Sigmoid colon (tissue), 7 donors: ENCODE measurements around the gene NEB. TPM values are rescaled to one million over a fixed set of nuclear protein-coding genes. Genes with fewer than 3 reads are reported as not detected.
"Not testable (repeated sequence)": the region's sequence is repeated elsewhere in the genome, so short reads cannot be mapped to it uniquely, and the experiment has no call there.

ENCODE experiments used
- DNase-seq: peaks from one replicate; pipeline ENCODE4 v3.0.0-alpha.2; 2019
- H3K27ac ChIP-seq, 4 donors: fragments of 200-600 bp; sonication (generic); one replicate each; pipeline ENCODE4 v1.5.1; 2016 to 2019; ENCODE audit warnings: mild to moderate bottlenecking in 1 of 4
- H3K27me3 ChIP-seq, 3 donors: fragments of 200-600 bp; sonication (generic); one replicate each; pipeline ENCODE4 v1.5.1; 2019; ENCODE audit warnings: mild to moderate bottlenecking in 1 of 3
- H3K36me3 ChIP-seq, 4 donors: fragments of 200-600 bp; sonication (generic); one replicate each; pipeline ENCODE4 v1.5.1; 2016 to 2019
- H3K4me1 ChIP-seq, 4 donors: fragments of 200-600 bp; sonication (generic); one replicate each; pipeline ENCODE4 v1.5.1; 2017 to 2019
- H3K4me3 ChIP-seq, 4 donors: fragments of 200-600 bp; sonication (generic); one replicate each; pipeline ENCODE4 v1.5.1; 2017 to 2019; ENCODE audit warnings: mild to moderate bottlenecking in 2 of 4, moderate library complexity in 1 of 4
- H3K9me3 ChIP-seq, 4 donors: fragments of 200-600 bp in 3 of 4; sonication (generic) in 3 of 4; one replicate each; pipeline versions ENCODE4 v1.5.1 to v1.6.1; 2013 to 2019
- CTCF ChIP-seq, 4 experiments: fragments of 450-650 bp in 3 of 4; fragments of 200-600 bp in 1 of 4; IDR thresholded peaks; one replicate each; pipeline ENCODE4 v1.5.1; 2016 to 2019; ENCODE audit warnings: antibody characterized with exemption in 4 of 4, mild to moderate bottlenecking in 3 of 4, moderate library complexity in 2 of 4
- EP300 ChIP-seq, 4 donors: sonication (generic); formaldehyde crosslinking; IDR thresholded peaks; one replicate each; pipeline ENCODE4 v1.6.1; 2017; ENCODE audit warnings: antibody characterized with exemption in 4 of 4
- POLR2A ChIP-seq, 2 donors: fragments of 450-650 bp; IDR thresholded peaks; one replicate each; pipeline ENCODE4 v1.6.1; 2016; ENCODE audit warnings: antibody characterized with exemption in 2 of 2, mild to moderate bottlenecking in 2 of 2, moderate library complexity in 2 of 2
- POLR2AphosphoS5 ChIP-seq, 4 donors: sonication (generic); formaldehyde crosslinking; IDR thresholded peaks; one replicate each; pipeline ENCODE4 v1.6.1; 2017; ENCODE audit warnings: antibody characterized with exemption in 4 of 4
- WGBS, 2 donors: extraction: QIAGEN DNeasy Blood & Tissue Kit; methylation state at CpG; one replicate each; pipeline ENCODE4 v1.1.7; 2013; 5-methylcytosine and 5-hydroxymethylcytosine counted together
- intact Hi-C: fragments of 100-400 bp; cut with DNase I; formaldehyde crosslinking; loops from one replicate; pipeline ENCODE4 v1.15.1; 2023
- polyA plus RNA-seq, 3 donors: library from polyadenylated mRNA; stranded (reverse); fragments of 200-250 nt; gene quantifications; one replicate each; pipeline ENCODE4 v1.2.3, GENCODE V29; 2013
- total RNA-seq, 4 donors: library from RNA; depleted of rRNA; stranded (reverse); fragments of >200 nt; gene quantifications; one replicate each; pipeline ENCODE4 v1.1.0, GENCODE V29; 2016
- donor health status: healthy with polysubstance abuse.
- donor health status: Bipolar disorder and iron deficiency.
- donor health status: healthy.

The NEB gene
- total and polyA plus RNA-seq, 7 donors = under 0.01 to 1.4 (median 0.60) TPM; not detected in 1

GRCh38 chr2:151644580-151644979 is 89.7 kb downstream of the NEB start:
- H3K9me3 ChIP-seq = peaks cover 0 to 8% (median 1%) of the 10 kb centered on the region in 4 donors
- H3K36me3 ChIP-seq = no peaks in the 10 kb centered on the region
- intact Hi-C loops = no loop called here
- no peaks in the 10 kb centered on the region for H3K4me1 ChIP-seq
- H3K4me3 ChIP-seq = no peak overlapping the region
- no peak overlapping the region for H3K27ac ChIP-seq
- H3K27me3 ChIP-seq = no peaks in the 10 kb centered on the region
- TF ChIP-seq CTCF (IDR thresholded peaks at IDR 0.05) (no peak), EP300 (IDR thresholded peaks at IDR 0.05) (no peak), POLR2A (IDR thresholded peaks at IDR 0.05) (no peak), POLR2AphosphoS5 (IDR thresholded peaks at IDR 0.05) (no peak)
- 93 to 96% methylated on average over 2 of the region's 2 CpGs for WGBS, 2 donors
- no peak for DNase-seq

- peaks cover 0 to 14% (median 6%) of the 10 kb centered on the region in 4 donors for H3K4me1 ChIP-seq
- H3K36me3 ChIP-seq, H3K27ac ChIP-seq, H3K4me3 ChIP-seq, H3K27me3 ChIP-seq, H3K9me3 ChIP-seq, DNase-seq, intact Hi-C loops: not testable (repeated sequence)
- WGBS, 2 donors = 81 to 83% methylated on average over 2 of the region's 2 CpGs
Observed at GRCh38 chr2:151641895-151642294, 92.4 kb downstream of the NEB start.

- no peak for TF ChIP-seq POLR2A (IDR thresholded peaks at IDR 0.05)
- no peak for TF ChIP-seq POLR2AphosphoS5 (IDR thresholded peaks at IDR 0.05)
- TF ChIP-seq CTCF (IDR thresholded peaks at IDR 0.05) = no peak
- TF ChIP-seq EP300 (IDR thresholded peaks at IDR 0.05) = no peak
- H3K9me3 ChIP-seq = peaks cover 0 to 2% (median 0%) of the 10 kb centered on the region in 4 donors
- no peaks in the 10 kb centered on the region for H3K36me3 ChIP-seq
- WGBS, 2 donors = 96% methylated on average over 9 of the region's 9 CpGs
- H3K27ac ChIP-seq = no peak overlapping the region
- H3K27me3 ChIP-seq = no peaks in the 10 kb centered on the region
- DNase-seq = no peak
- no peak overlapping the region for H3K4me3 ChIP-seq
- intact Hi-C loops = no loop called here
- H3K4me1 ChIP-seq = peaks cover 0 to 14% (median 6%) of the 10 kb centered on the region in 4 donors
Observed at GRCh38 chr2:151640087-151640486, 94.2 kb downstream of the NEB start.

GRCh38 chr2:151638990-151639389 is 95.3 kb downstream of the NEB start:
- Histone ChIP-seq H3K27me3 (no peaks in the 10 kb centered on the region), H3K4me3 (no peak overlapping the region), H3K9me3 (peaks cover 0 to 2% (median 1%) of the 10 kb centered on the region in 4 donors), H3K27ac (no peak overlapping the region), H3K4me1 (peaks cover 0 to 14% (median 6%) of the 10 kb centered on the region in 4 donors), H3K36me3 (no peaks in the 10 kb centered on the region)
- DNase-seq = no peak
- WGBS, 2 donors = 90 to 92% methylated on average over 1 of the region's 1 CpG
- intact Hi-C loops = no loop called here
- TF ChIP-seq POLR2A (IDR thresholded peaks at IDR 0.05) (no peak), EP300 (IDR thresholded peaks at IDR 0.05) (no peak), CTCF (IDR thresholded peaks at IDR 0.05) (no peak)

- Histone ChIP-seq H3K9me3 (peaks cover 0 to 2% (median 1%) of the 10 kb centered on the region in 4 donors), H3K4me3 (no peak overlapping the region), H3K36me3 (no peaks in the 10 kb centered on the region), H3K27me3 (no peaks in the 10 kb centered on the region), H3K27ac (no peak overlapping the region), H3K4me1 (peaks cover 0 to 14% (median 6%) of the 10 kb centered on the region in 4 donors)
- WGBS, 2 donors = 28 to 31% methylated on average over 4 of the region's 4 CpGs
- DNase-seq = no peak
- intact Hi-C loops = no loop called here
- no peak for TF ChIP-seq POLR2A (IDR thresholded peaks at IDR 0.05)
- no peak for TF ChIP-seq EP300 (IDR thresholded peaks at IDR 0.05)
- no peak for TF ChIP-seq POLR2AphosphoS5 (IDR thresholded peaks at IDR 0.05)
- TF ChIP-seq CTCF (IDR thresholded peaks at IDR 0.05) = no peak
Observed at GRCh38 chr2:151638191-151638933, 95.9 kb downstream of the NEB start.
